Posterior cingulate gyrus (tissue), 11 donors: ENCODE results near the gene COL5A1.
"Not testable (repeated sequence)": the region's sequence is repeated elsewhere in the genome, so short reads cannot be mapped to it uniquely, and the experiment has no call there.

Source experiments
- DNase-seq, 10 donors: peaks; one replicate each; pipeline versions ENCODE4 v3.0.0 to v3.0.0-alpha.2; 2020 to 2021; ENCODE audit warnings: mixed read lengths in 3 of 10
- intact Hi-C: fragments of 100-400 bp; cut with DNase I; formaldehyde crosslinking; loops from one replicate; pipeline ENCODE4 v1.15.1; 2023

COL5A1 gene

GRCh38 chr9:134669399-134669955, 27.9 kb downstream of the COL5A1 start:
- peak in 1 of 10 donors; percentile 36 for DNase-seq
- intact Hi-C loops: no loop called here

GRCh38 chr9:134670042-134670525, 28.5 kb downstream of the COL5A1 start:
- no peak for DNase-seq
- intact Hi-C loops: no loop called here

GRCh38 chr9:134670851-134671281, 29.3 kb downstream of the COL5A1 start:
- peak in 3 of 10 donors; percentile 59 to 74 (median 67) for DNase-seq
- intact Hi-C loops: no loop called here

GRCh38 chr9:134671341-134672113, 29.9 kb downstream of the COL5A1 start:
- intact Hi-C loops: no loop called here
- DNase-seq: peak in 2 of 10 donors; percentile 37 to 62

- peak in 1 of 10 donors; percentile 11 for DNase-seq
- intact Hi-C loops: no loop called here
Measured at GRCh38 chr9:134676361-134676760, 34.8 kb downstream of the COL5A1 start.

GRCh38 chr9:134676886-134677285, 35.3 kb downstream of the COL5A1 start:
- intact Hi-C loops: no loop called here
- peak in 2 of 10 donors; percentile 34 to 45 for DNase-seq

- intact Hi-C loops: no loop called here
- DNase-seq: peak in 3 of 10 donors; percentile 19 to 50 (median 41)
Measured at GRCh38 chr9:134677743-134678142, 36.1 kb downstream of the COL5A1 start.

GRCh38 chr9:134678206-134678605, 36.6 kb downstream of the COL5A1 start:
- DNase-seq: peak in 3 of 10 donors; percentile 35 to 80 (median 59)
- intact Hi-C loops: no loop called here

GRCh38 chr9:134678666-134679443, 37.3 kb downstream of the COL5A1 start:
- intact Hi-C loops: no loop called here
- peak in 3 of 10 donors; percentile 40 to 58 (median 51) for DNase-seq

GRCh38 chr9:134679616-134680392, 38.2 kb downstream of the COL5A1 start:
- intact Hi-C loops: no loop called here
- DNase-seq: peak in 4 of 10 donors; percentile 0 to 70 (median 31)

- peak in 4 of 10 donors; percentile 3 to 77 (median 54) for DNase-seq
- intact Hi-C loops: no loop called here
Measured at GRCh38 chr9:134680393-134681060, 38.9 kb downstream of the COL5A1 start.

GRCh38 chr9:134681061-134681661, 39.6 kb downstream of the COL5A1 start:
- peak in 4 of 10 donors; percentile 5 to 61 (median 56) for DNase-seq

GRCh38 chr9:134682026-134682425, 40.4 kb downstream of the COL5A1 start:
- intact Hi-C loops: no loop called here
- peak in 4 of 10 donors; percentile 2 to 68 (median 62) for DNase-seq

More at GRCh38 chr9:134681061-134681661, 39.6 kb downstream of the COL5A1 start:
- intact Hi-C loops: no loop called here

- intact Hi-C loops: no loop called here
- DNase-seq: peak in 4 of 10 donors; percentile 2 to 80 (median 55)
Measured at GRCh38 chr9:134682651-134683364, 41.2 kb downstream of the COL5A1 start.

GRCh38 chr9:134683714-134684374, 42.2 kb downstream of the COL5A1 start:
- intact Hi-C loops: no loop called here
- DNase-seq: peak in 3 of 10 donors; percentile 45 to 65 (median 51)

- DNase-seq: peak in 1 of 10 donors; percentile 44
- intact Hi-C loops: no loop called here
Measured at GRCh38 chr9:134684375-134684723, 42.7 kb downstream of the COL5A1 start.

GRCh38 chr9:134684941-134685340, 43.3 kb downstream of the COL5A1 start:
- DNase-seq, intact Hi-C loops: not testable (repeated sequence)

- intact Hi-C loops: no loop called here
- DNase-seq: peak in 1 of 10 donors; percentile 5
Measured at GRCh38 chr9:134685784-134686183, 44.2 kb downstream of the COL5A1 start.
